ENCODE data around the gene TSNAX. TPM values are rescaled to one million over a fixed set of nuclear protein-coding genes. Genes with fewer than 3 reads are reported as not detected.

The TSNAX gene
- polyA plus RNA-seq, 1 donor (not counting 4 experiments of a cell fraction or from before 2014, with no cell fraction given): 32.6 TPM

- Histone ChIP-seq H3K9me1 (ENCODE audit: control insufficient read depth, extremely low read depth, insufficient read depth, low read length) (no peaks in the 10 kb centered on the region), H3K79me2 (ENCODE audit: control insufficient read depth, insufficient read depth, low read length) (peaks cover 10% of the 10 kb centered on the region), H3K4me3 (ENCODE audit: control insufficient read depth in 2 of 3, extremely low read depth in 1 of 3, insufficient read depth in 2 of 3, low read depth in 1 of 3, low read length in 3 of 3) (no peak overlapping the region), H3K4me1 (ENCODE audit: control insufficient read depth, extremely low read depth, insufficient read depth, low read length) (no peaks in the 10 kb centered on the region), H3K36me3 (ENCODE audit: control insufficient read depth in 2 of 2, extremely low read depth in 1 of 2, insufficient read depth in 2 of 2, low read length in 2 of 2) (peaks cover 10 to 12% of the 10 kb centered on the region in 2 experiments), H3K27ac (ENCODE audit: control insufficient read depth, insufficient read depth, low read length) (no peak overlapping the region), H2AFZ (ENCODE audit: control insufficient read depth, low read length) (no peak overlapping the region), H3K9me3 (ENCODE audit: control insufficient read depth, low read depth, low read length) (no peaks in the 10 kb centered on the region), H3K4me2 (ENCODE audit: control insufficient read depth, extremely low read depth, insufficient read depth, low read depth, low read length) (no peak overlapping the region), H4K20me1 (ENCODE audit: control insufficient read depth, extremely low read depth, insufficient read depth, low read length) (no peaks in the 10 kb centered on the region), H3K9ac (ENCODE audit: control insufficient read depth, extremely low read depth, insufficient read depth, low read length) (no peak overlapping the region), H3K27me3 (ENCODE audit: control insufficient read depth, extremely low read depth, insufficient read depth, low read length) (no peaks in the 10 kb centered on the region)
- FAIRE-seq: no peak
- no peak for TF ChIP-seq EZH2 (IDR thresholded peaks at IDR 0.05; ENCODE audit: low read length)
- TF ChIP-seq, protein P1, sequence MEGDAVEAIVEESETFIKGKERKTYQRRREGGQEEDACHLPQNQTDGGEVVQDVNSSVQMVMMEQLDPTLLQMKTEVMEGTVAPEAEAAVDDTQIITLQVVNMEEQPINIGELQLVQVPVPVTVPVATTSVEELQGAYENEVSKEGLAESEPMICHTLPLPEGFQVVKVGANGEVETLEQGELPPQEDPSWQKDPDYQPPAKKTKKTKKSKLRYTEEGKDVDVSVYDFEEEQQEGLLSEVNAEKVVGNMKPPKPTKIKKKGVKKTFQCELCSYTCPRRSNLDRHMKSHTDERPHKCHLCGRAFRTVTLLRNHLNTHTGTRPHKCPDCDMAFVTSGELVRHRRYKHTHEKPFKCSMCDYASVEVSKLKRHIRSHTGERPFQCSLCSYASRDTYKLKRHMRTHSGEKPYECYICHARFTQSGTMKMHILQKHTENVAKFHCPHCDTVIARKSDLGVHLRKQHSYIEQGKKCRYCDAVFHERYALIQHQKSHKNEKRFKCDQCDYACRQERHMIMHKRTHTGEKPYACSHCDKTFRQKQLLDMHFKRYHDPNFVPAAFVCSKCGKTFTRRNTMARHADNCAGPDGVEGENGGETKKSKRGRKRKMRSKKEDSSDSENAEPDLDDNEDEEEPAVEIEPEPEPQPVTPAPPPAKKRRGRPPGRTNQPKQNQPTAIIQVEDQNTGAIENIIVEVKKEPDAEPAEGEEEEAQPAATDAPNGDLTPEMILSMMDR (optimal IDR thresholded peaks at IDR 0.05 in 1 of 3, IDR thresholded peaks at IDR 0.05 in 1 of 3, conservative IDR thresholded peaks at IDR 0.05 in 1 of 3; ENCODE audit: extremely low read depth in 1 of 3, insufficient read depth in 2 of 3, low read length in 3 of 3): no peak
- no peak for DNase-seq (ENCODE audit: low read depth, low spot score)
- dilution Hi-C loops (cut with MboI; ENCODE audit: extremely low pct_ligation_motif_present, low sequenced_read_pairs): no loop called here
Observed at GRCh38 chr1:231540847-231541246, 12.4 kb downstream of the TSNAX start.

DNA sequence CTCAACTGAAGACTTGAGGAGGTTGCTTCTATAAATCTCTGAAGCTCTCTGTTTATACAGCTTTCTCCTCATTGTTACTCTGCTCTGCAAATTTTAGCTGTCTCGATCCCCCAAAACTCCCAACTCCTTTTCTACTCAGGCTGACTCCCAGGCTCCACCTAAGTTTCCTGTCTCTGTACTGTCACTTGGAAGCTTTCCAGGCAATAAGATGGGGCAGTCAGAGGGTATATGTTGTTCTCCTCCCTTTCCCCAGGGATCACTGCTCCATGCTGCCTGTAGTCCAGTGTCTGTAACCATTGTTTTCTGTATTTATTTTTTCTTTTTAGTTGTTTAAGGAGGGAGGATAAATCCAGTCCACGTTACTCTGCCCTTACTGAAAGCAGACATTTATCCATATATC, 13.4 kb downstream of the TSNAX start:
- H4K20me1 ChIP-seq (ENCODE audit: control insufficient read depth, extremely low read depth, insufficient read depth, low read length): no peaks in the 10 kb centered on the region
- DNase-seq (ENCODE audit: low read depth, low spot score): no peak
- no peak overlapping the region for H3K4me2 ChIP-seq (ENCODE audit: control insufficient read depth, extremely low read depth, insufficient read depth, low read depth, low read length)
- FAIRE-seq: no peak
- no peak overlapping the region for H3K9ac ChIP-seq (ENCODE audit: control insufficient read depth, extremely low read depth, insufficient read depth, low read length)
- no peak overlapping the region for H2AFZ ChIP-seq (ENCODE audit: control insufficient read depth, low read length)
- dilution Hi-C loops (cut with MboI; ENCODE audit: extremely low pct_ligation_motif_present, low sequenced_read_pairs): no loop called here
- H3K4me3 ChIP-seq (ENCODE audit: control insufficient read depth in 2 of 3, extremely low read depth in 1 of 3, insufficient read depth in 2 of 3, low read depth in 1 of 3, low read length in 3 of 3): no peak overlapping the region
- no peaks in the 10 kb centered on the region for H3K9me1 ChIP-seq (ENCODE audit: control insufficient read depth, extremely low read depth, insufficient read depth, low read length)
- no peaks in the 10 kb centered on the region for H3K27me3 ChIP-seq (ENCODE audit: control insufficient read depth, extremely low read depth, insufficient read depth, low read length)
- H3K79me2 ChIP-seq (ENCODE audit: control insufficient read depth, insufficient read depth, low read length): peaks cover 9% of the 10 kb centered on the region
- no peak overlapping the region for H3K27ac ChIP-seq (ENCODE audit: control insufficient read depth, insufficient read depth, low read length)
- peaks cover 10 to 12% of the 10 kb centered on the region in 2 experiments for H3K36me3 ChIP-seq (ENCODE audit: control insufficient read depth in 2 of 2, extremely low read depth in 1 of 2, insufficient read depth in 2 of 2, low read length in 2 of 2)
- no peaks in the 10 kb centered on the region for H3K4me1 ChIP-seq (ENCODE audit: control insufficient read depth, extremely low read depth, insufficient read depth, low read length)
- no peaks in the 10 kb centered on the region for H3K9me3 ChIP-seq (ENCODE audit: control insufficient read depth, low read depth, low read length)
- TF ChIP-seq, protein P1 (optimal IDR thresholded peaks at IDR 0.05 in 1 of 3, IDR thresholded peaks at IDR 0.05 in 1 of 3, conservative IDR thresholded peaks at IDR 0.05 in 1 of 3; ENCODE audit: extremely low read depth in 1 of 3, insufficient read depth in 2 of 3, low read length in 3 of 3): no peak
- no peak for TF ChIP-seq EZH2 (IDR thresholded peaks at IDR 0.05; ENCODE audit: low read length)
